H1 (cell line): Measurements from ENCODE around the gene SRPK3.

Experiments
- CHD7 ChIP-seq: fragments of 300-600 bp; sonication (generic); IDR thresholded peaks from 2 replicates; pipeline ENCODE4 v1.7.1; 2012; ENCODE audit warnings: low read length, moderate library complexity, mild to moderate bottlenecking, inconsistent platforms; ENCODE audit not compliant: insufficient replicate concordance
- CTCF ChIP-seq, 3 experiments: IDR thresholded peaks; 1 replicate in 2 of 3; 2 replicates in 1 of 3; pipeline versions ENCODE4 v1.5.1 to v1.6.1; 2011; ENCODE audit warnings: low read length in 3 of 3, mild to moderate bottlenecking in 3 of 3, inconsistent platforms in 2 of 3, low read depth in 1 of 3, moderate library complexity in 1 of 3; ENCODE audit not compliant: insufficient read depth in 1 of 3; ENCODE audit errors: control extremely low read depth in 1 of 3
- EP300 ChIP-seq, 2 experiments: IDR thresholded peaks; 1 replicate in 1 of 2; 2 replicates in 1 of 2; pipeline ENCODE4 v1.6.1; 2011 to 2012; ENCODE audit warnings: low read depth in 2 of 2, low read length in 2 of 2, mild to moderate bottlenecking in 2 of 2, borderline replicate concordance in 1 of 2, inconsistent platforms in 1 of 2, moderate library complexity in 1 of 2
- EZH2 ChIP-seq: fragments of 200-600 bp; sonication (generic); IDR thresholded peaks from 2 replicates; pipeline ENCODE4 v1.7.1; 2012; ENCODE audit warnings: low read depth, mild to moderate bottlenecking, moderate library complexity, low read length, inconsistent platforms; ENCODE audit not compliant: severe bottlenecking
- JUN ChIP-seq: IDR thresholded peaks from 2 replicates; pipeline ENCODE4 v1.6.1; 2011; ENCODE audit warnings: low read depth, mild to moderate bottlenecking, improper control_type of control experiment, low read length
- JUND ChIP-seq: IDR thresholded peaks from 2 replicates; pipeline ENCODE4 v1.6.1; 2011; ENCODE audit warnings: mild to moderate bottlenecking, improper control_type of control experiment, low read length
- KDM1A ChIP-seq: fragments of 200-600, 300-600 bp; sonication (generic); IDR thresholded peaks from 2 replicates; pipeline ENCODE4 v1.7.1; 2016; ENCODE audit warnings: mild to moderate bottlenecking, low read length, borderline replicate concordance
- NRF1 ChIP-seq: IDR thresholded peaks from 2 replicates; pipeline ENCODE4 v1.6.1; 2011; ENCODE audit warnings: mild to moderate bottlenecking, low read depth, low read length, improper control_type of control experiment
- POLR2A ChIP-seq, 2 experiments: IDR thresholded peaks; 1 replicate in 1 of 2; 2 replicates in 1 of 2; pipeline ENCODE4 v1.6.1; 2011; ENCODE audit warnings: low read depth in 2 of 2, low read length in 2 of 2, mild to moderate bottlenecking in 2 of 2; ENCODE audit errors: control extremely low read depth in 1 of 2
- POLR2AphosphoS5 ChIP-seq: IDR thresholded peaks from 2 replicates; pipeline ENCODE4 v1.6.1; 2011; ENCODE audit warnings: low read depth, low read length
- TAF1 ChIP-seq: IDR thresholded peaks from 2 replicates; pipeline ENCODE4 v1.6.1; 2011; ENCODE audit warnings: mild to moderate bottlenecking, low read depth, low read length
- USF2 ChIP-seq: IDR thresholded peaks from 2 replicates; pipeline ENCODE4 v1.6.1; 2011; ENCODE audit warnings: low read length, improper control_type of control experiment

- TF ChIP-seq CTCF (IDR thresholded peaks at IDR 0.05; ENCODE audit: control extremely low read depth in 1 of 3, insufficient read depth in 1 of 3, low read depth in 1 of 3, low read length in 3 of 3) = no peak
- no peak for TF ChIP-seq EP300 (IDR thresholded peaks at IDR 0.05; ENCODE audit: borderline replicate concordance in 1 of 2, low read depth in 2 of 2, low read length in 2 of 2)
- TF ChIP-seq USF2 = no peak
- no peak for TF ChIP-seq EZH2
- TF ChIP-seq POLR2A (IDR thresholded peaks at IDR 0.05; ENCODE audit: control extremely low read depth in 1 of 2, low read depth in 2 of 2, low read length in 2 of 2) = no peak
- TF ChIP-seq JUN = no peak
- TF ChIP-seq NRF1 = no peak
- TF ChIP-seq TAF1 = no peak
- TF ChIP-seq JUND = no peak
- no peak for TF ChIP-seq POLR2AphosphoS5
- TF ChIP-seq KDM1A = no peak
- TF ChIP-seq CHD7 = no peak
Measured at GRCh38 chrX:153739754-153740486, 40.9 kb upstream of the SRPK3 start.
